GM19240 (cell line): ENCODE data around the gene SUB1.
"Not testable (repeated sequence)": the region's sequence is repeated elsewhere in the genome, so short reads cannot be mapped to it uniquely, and the experiment has no call there.

Experiments
- DNase-seq: peaks from one replicate; pipeline ENCODE4 v3.0.0; 2011; ENCODE audit warnings: low spot score; ENCODE audit not compliant: insufficient read length

SUB1 gene

DNA sequence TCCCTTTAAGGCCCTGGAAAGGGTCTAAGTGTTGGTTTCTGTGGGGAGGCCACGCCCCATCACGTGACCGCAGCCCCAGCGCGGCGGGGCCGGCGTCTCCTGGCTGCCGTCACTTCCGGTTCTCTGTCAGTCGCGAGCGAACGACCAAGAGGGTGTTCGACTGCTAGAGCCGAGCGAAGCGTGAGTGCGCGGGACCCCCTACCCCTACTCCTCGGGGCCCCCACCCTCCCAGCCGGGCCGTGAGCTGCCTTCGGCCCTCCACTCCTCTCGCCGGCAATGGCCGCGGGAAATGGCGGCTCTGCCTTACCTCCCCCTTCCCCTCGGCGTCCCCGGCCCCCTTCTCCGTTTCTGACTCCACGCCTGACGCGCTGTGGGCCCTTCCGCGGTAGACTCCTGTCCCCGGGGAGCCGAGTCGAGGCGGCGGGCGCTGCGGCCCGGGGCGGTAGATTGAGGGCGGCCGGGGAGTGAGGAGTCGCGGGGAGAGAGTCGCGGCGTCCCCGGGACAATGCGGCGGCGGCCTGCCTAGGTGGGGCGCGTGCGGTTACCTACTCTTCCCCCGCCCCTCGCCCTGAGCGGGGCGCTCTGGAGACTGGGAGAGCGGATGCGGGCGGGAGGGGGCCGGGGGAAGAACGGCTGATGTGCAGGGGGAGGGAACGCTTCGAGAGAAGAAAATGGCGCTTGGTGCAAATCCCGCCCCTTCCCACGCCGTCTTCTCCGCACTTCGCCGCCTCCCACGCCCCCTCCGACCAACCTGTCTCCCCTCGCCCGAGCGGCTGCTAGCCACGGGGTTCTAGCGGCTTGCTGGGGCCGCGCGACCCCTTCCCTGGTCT is at the start of gene SUB1:
Gene SUB1, plus strand, starts transcription at position 112 of the 830 bp plus-strand sequence. CDS start 2,956 bp downstream, outside the sequence.
- DNase-seq, result peak; percentile 59

DNA sequence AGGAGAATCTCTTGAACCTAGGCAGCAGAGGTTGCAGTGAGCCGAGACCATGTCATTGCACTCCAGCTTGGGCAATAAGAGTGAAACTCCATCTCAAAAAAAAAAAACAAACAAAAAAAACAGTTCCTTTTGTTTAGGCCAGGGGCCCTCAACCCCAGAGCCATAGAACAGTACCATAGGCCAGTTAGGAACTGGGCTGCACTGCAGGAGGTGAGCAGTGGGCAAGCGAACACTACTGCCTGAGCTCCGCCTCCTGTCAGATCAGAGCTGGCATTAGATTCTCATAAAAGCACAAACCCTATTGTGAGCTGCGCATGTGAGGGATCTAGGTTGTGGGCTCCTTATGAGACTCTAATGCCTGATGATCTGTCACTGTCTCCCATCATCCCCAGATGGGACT is 49.1 kb upstream of the SUB1 start:
- DNase-seq, result no peak

DNA sequence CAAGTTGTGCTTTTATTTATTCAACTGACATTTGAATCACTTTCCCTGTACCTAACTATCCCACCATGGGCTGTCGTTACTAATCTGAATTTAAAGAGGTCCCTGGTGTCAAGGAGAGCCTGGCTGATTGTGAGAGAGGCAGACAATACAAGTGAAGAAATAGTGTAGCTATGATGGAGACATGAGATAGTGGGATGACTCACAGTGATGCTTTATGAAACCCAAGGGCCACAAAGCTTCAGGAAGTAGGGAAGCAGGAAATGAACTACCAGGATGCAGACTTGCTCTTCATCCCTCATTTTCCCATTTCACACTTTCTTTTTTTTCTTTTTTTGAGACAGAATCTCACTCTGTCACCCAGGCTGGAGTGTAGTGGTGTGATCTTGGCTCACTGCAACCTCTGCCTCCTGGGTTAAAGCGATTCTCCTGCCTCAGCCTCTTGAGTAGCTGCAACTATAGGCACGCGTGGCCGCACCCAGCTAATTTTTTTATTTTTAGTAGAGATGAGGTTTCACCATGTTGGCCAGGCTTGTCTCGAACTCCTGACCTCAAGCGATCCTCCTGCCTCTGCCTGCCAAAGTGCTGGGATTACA is 47.8 kb upstream of the SUB1 start:
- DNase-seq, result not testable (repeated sequence)

DNA sequence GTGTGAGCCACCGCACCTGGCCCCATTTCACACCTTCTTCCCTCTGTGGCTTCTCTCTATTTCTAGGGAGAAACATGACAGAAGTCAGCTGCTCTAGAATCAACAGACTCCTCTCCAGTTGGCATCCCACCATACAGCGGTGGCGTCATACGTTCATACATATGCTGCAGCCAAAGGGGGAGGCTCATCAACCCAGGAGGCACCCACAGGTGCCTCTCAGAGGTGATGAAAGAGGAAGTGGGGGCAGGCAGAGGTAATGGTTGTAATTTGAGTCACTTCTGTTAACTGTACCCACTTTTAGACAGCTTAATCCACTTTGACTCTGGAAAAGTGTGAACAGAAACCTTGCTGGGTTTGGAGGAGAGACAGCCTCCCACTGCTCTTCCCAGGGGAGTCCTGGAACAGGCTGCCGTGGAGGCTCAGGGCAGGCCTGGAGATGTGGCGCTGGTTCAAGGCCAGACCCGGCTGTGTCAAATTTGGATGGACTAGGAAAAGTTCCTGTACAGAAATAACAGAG is 47.3 kb upstream of the SUB1 start:
- DNase-seq, result no peak

DNA sequence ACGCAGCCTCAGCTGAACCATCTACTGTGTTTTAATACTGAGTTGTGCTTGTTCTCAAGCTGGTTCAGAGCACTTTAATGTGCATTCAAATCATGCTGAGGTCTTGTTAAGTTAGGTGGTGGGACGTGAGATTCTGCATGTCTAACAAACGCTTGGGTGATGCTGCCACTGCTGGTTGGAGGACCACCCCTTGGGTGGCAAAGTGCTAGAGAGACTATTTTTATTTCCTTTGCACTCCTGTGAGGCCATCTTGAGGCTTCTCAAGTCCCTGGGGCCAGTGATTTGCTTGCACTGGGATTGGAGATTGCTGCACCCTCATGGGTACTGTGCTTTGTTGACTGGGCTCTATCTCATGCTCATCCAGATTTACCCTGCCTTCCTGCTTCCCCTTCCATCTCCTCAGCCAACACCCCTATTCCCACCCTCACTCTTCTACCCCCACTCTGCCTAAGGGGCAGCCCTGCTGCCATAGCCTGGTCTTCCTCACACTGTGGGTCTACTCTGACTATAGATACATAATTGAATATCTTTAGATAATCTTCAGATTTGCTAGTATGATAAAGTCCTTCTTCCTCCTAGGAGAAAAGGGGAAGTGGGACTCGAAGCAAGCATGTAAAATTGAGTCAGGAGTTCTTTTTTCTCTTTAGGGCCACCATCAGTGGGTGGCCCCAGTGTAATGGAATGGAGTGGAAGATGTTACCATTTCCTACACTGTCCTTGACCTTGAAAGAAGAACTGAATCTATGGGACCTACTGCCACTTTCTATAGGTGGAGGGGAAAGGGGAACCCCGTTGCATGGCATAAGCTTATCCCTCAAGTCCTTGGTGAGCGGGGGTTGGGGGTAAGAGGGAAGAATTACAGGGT is 45.1 kb upstream of the SUB1 start:
- DNase-seq, result no peak

DNA sequence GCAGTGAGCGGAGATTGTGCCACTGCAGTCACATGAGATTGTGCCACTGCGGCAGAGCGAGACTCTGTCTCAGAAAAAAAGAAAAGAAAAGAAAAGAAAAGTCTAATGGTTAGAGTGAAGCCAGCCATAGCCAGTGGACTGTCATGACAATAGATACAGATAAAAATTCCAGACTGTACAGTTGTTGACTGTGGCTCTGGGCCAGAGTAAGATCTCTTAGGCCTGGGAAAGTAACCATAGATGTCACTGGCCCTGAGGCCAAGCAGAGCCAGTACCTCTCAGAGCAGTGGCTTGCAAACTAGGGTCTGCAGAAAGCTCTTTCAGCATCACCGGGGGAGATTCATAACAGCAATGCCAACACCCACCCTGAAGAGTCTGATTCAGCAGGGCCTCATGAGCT is 44.1 kb upstream of the SUB1 start:
- no peak for DNase-seq

DNA sequence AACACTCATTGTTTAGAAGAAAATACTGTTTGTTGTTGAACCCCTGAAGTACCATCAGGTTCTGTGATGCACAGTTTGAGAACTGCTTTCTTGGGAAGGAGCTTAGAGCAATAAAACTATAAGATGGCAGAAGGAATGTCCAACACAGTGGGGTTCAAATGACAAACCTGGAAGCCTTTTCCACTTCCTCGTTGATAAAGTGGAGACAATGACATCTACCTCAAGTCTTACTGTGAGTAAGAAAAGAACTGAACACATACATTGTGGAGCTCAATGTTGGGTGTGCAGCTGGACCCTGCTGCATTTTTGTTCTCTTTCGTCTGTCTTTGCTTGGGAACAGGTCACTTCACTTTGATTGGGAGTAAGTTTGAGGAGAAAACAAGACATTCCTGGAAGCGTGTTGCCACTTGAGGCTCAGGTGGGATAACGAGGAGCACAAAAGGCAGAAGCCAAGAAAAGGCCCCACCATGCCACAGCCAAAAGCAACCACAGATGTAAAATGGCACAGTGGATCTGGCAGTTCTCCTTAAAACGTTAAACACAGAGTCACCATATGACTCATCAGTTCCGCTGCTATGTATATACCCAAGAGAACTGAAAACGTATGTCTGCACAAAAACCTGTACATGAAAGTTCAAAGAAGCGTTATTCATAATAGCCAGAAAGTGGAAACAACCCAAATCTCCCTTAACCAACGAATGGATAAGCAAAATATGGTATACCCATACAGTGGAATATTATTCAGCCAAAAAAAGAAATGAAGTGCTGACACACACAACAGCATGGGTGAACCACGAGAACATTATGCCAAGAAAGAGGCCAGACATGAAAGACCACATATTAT is 42.9 kb upstream of the SUB1 start:
- no peak for DNase-seq

DNA sequence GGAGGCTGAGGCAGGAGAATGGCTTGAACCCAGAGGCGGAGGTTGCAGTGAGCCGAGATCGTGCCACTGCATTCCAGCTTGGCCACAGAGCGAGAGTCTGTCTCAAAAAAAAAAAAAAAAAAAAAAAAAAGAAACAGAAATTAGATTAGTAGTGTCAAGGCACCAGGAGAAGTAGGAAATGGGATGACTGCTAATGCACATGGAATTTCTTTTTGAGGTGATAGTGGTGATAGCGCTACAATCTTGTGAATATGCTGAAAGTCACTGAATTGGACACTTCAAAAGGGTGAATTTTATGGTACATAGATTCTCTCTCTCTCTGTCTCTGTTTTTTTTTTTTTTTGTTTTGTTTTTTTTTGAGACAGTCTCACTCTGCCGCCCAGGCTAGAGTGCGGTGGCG is 42.1 kb upstream of the SUB1 start:
- DNase-seq, result no peak

DNA sequence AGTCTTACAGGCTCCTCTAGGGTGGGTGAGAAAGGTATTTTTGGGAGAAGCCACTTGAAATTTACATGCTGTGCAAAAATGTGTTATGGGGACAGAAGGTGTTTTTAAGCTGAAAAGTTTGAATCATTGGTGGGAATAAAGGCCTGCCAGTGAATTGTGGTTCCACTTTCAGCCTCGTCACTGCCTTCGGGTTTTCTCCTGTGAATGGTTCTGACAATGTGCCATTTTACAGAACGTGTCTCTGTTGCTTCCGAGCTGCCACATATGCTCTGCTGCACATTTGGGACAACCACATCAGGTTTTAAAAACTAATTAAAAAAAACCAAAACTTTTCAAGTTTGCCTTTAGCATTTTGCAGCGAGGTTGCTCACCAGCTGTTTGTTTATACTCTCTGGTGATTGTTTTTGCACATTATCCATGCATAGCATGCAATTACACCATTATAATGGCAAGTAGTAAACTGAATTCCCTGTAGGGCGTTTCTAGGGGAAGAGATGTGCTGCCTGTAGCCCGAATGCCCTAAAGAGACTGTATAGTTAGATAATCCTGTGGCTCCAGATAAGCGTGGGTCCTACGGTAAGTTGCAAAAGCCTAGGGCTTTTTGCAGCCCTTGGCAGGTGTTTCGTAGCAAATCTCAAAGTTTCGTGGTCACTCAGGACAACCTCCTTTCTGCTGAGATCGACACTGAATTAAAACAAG is 40.1 kb upstream of the SUB1 start:
- no peak for DNase-seq

DNA sequence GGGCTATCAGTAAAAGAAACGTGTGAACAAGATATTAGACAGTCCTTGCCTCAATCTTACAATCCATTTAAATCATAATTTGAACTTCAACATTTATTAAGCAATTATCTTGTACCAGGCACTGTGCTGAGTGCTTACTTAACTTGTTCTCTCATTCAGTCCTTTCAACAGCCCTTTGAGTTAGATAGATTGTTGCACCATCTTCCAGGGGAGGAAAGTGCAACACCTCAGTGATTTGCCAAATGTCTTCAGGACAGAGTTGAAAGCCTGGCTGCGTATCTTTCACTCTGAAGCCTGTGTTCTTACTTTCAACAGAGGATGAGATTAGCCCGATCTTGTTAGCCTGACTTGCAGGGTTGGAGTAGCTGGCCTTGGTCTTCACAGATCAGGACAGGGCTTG is 34.2 kb upstream of the SUB1 start:
- no peak for DNase-seq

DNA sequence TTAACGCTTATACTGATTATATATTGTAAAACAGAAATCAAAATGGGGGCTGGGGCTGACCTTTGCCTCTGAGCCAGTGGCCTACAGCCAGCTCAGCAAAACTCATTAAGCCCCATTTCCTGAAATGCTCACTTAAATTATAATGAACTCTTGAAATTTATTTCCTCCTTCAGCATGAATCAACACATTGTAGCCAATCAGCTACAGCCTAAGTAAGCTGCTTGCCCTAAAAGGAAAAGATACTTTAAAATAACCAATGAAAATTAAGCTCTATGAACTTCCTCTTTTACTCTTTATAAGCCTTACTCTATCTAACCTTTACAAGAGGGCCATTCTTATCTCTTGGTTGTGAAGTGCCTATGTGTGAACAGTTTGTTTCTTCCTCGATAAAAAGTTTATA is 33.5 kb upstream of the SUB1 start:
- DNase-seq, result no peak

DNA sequence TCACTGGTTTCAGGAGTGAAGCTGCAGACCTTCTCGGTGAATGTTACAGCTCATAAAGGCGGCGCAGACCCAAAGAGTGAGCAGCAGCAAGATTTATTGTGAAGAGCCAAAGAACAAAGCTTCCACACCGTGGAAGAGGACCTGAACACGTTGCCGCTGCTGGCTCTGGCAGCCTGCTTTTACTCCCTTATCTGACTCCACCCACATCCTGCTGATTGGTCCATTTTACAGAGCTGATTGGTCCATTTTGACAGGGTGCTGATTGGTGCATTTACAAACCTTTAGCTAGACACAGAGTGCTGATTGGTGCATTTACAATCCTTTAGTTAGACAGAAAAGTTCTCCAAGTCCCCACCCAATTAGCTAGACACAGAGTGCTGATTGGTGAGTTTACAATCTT is 32.9 kb upstream of the SUB1 start:
- DNase-seq, result not testable (repeated sequence)

DNA sequence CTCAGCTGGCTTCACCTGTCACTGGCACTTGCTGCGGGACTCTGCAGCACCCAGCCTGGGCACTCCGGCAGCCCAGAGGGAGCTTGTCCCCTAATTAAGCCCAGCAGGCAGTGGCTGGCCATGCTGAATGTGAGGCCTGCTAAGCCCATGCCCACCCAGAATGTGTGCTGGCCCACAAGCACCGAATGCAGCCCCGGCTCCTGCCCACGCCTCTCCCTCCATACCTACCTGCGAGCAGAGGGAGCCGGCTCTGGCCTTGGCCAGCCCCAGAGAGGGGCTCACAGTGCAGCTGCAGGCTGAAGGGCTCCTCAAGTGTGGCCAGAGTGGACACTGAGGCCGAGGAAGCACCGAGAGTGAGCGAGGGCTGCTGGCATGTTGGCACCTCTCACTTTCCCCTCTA is 32.4 kb upstream of the SUB1 start:
- no peak for DNase-seq

DNA sequence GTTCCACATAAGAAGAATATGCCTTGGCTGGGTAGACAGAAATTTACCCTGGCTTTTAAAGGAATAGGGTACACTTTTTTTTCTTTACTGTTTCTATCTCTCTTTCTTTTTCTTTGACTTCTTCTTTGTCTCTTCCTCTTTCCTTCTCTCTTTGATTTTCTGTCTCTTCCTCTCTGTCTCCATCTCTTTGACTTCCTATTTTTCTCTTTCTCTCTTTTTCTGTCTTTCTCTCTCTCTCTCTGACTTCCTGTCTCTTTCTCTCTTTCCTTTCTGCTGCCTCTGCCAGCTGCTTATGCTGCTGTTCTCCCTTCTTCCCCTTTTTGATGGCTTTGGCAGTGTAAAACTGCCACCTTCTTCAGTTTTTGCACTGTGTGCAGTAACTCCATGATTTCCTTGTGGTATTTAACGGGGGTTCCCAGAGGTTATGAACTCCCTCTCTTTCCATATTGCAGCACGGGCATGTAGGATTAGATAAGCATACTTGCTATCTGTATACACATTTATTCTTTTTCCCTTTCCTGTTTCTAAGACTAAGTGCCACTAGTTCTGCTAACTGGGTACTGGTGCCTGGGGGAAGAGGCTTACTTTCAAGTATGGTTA is 31.1 kb upstream of the SUB1 start:
- not testable (repeated sequence) for DNase-seq

DNA sequence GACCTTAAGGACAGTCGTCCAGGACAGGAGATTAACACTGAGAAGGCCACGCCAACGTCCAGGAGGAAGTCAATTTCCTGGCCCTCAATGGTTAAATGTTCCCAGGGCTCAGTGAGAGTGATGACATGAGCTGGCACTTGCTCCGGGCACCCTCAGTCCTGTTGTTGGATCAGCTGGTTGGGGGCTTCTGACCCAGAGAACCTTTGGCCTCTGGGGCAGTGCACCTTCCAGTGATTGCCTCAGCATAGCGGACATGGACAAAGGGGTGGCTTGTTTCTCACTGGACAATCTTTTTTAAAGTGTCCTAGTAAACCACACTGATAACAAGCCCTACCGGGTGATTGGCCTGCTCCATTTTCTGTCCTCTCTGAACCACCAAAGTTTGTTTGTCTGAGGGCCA is 28.8 kb upstream of the SUB1 start:
- not testable (repeated sequence) for DNase-seq

DNA sequence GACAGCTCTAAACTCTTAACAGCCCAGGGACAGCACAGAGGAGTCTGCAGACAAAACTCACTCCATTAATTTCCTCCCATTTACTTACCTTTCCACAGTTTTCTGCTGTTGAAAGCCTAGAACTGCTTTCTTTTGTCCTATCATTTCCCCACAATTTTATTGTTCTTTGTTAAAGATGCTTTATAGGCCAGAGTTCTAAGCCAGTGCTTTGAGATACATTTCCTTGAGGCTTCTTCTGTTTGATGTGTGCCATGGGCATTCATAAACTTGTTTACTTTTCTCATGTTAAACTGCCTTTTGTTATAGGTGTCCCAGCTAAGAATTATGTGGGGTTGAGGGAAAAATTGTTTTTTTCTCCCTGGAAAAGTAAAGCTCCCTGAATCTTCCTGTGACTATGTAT is 25.9 kb upstream of the SUB1 start:
- DNase-seq, result no peak

DNA sequence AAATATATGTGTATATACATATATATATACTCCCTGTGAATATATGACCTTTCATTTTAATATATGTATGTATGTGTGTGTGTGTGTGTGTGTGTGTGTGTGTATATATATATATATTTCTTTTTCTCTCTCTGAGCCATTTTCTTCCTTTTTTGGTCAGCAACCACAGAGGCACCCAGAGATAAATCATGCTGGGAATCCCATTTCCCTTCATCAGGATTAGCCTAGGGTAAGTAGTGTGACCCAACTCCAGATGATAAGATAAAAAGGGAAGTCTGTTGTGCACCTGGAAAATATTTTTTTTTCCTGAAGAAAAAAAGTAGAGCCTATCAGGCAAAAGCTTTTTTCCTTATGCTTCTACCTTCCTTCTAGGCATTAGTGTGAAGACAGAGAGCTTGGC is 25.4 kb upstream of the SUB1 start:
- DNase-seq, result no peak

DNA sequence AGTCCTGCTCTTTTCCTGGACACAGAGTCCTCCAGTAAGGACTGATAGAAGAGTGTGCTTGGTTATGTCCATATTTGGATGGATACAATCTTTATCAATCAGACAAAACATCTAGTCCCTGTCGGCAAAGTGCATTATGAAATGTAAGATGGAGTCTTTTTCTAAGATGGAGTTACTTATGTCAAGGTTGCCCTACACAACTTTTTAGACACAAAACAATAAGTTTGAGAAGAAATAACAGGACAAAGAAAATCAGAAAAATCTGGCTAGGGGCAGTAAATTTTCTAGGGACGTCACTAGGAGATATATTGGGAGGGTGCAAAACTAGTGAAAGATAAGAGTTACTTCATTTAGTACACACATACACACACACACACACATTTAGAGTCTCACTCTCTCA is 23.3 kb upstream of the SUB1 start:
- DNase-seq, result no peak

DNA sequence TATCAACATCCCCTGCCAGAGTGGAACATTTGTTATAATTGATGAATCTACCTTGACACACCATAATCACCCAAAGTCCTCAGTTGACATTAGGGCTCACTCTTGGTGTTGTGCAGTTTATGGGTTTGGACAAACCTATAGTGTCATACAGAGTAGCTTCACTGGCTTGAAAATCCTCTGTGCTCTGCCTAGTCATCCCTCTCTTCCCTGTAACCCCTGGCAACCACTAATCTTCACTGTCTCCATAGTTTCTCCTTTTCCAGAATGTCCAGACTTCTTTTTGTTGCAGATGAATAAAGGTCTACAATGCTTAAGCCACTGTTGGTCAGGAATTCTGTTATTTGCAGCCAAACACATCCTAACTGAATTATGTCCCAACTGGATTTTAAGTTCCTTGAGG is 22.5 kb upstream of the SUB1 start:
- DNase-seq, result no peak

DNA sequence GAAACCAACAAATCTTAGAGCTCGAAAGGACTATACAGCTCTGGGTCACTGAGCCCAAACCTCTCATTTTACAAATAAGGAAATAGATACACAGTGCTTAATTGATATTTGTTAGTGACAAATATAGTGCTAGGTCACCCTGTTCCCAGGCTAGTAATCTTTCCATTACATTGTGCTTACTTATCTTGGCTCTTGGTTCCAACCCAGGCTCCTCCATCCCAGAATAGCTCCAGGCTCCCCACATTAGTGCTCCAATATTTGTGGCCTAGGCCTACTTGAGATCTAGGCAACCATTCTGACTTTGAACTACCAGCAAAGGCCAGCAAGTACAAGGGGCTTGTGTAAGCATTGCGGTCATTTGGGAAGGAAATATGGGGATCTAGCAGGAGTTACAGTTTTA is 21.7 kb upstream of the SUB1 start:
- DNase-seq, result no peak
